HUES48 (cell line): ENCODE data around the gene DDB1.
A peak's percentile ranks its signal among the peaks of the same experiment; 100 is the strongest.

Experiments used
- H3K27ac ChIP-seq: one replicate; pipeline ENCODE4 v1.7.0; 2013; ENCODE audit warnings: low read depth, low read length, inconsistent platforms
- H3K27me3 ChIP-seq: 2 replicates; pipeline ENCODE4 v1.6.1; 2013; ENCODE audit warnings: mild to moderate bottlenecking, low read length; ENCODE audit not compliant: control insufficient read depth, insufficient read depth
- H3K36me3 ChIP-seq: 2 replicates; pipeline ENCODE4 v1.6.1; 2013; ENCODE audit warnings: low read length; ENCODE audit not compliant: control insufficient read depth, insufficient read depth
- H3K4me1 ChIP-seq: 2 replicates; pipeline ENCODE4 v1.6.1; 2013; ENCODE audit warnings: mild to moderate bottlenecking, low read length; ENCODE audit not compliant: control insufficient read depth, insufficient read depth
- H3K4me3 ChIP-seq: 2 replicates; pipeline ENCODE4 v1.5.1; 2013; ENCODE audit warnings: mild to moderate bottlenecking, low read depth, low read length
- H3K9ac ChIP-seq: 2 replicates; pipeline ENCODE4 v1.6.1; 2013; ENCODE audit warnings: mild to moderate bottlenecking, low read depth, low read length, moderate library complexity
- H3K9me3 ChIP-seq: 2 replicates; pipeline ENCODE4 v1.6.1; 2013; ENCODE audit warnings: low read length; ENCODE audit not compliant: control insufficient read depth, insufficient read depth

DDB1 gene

DNA sequence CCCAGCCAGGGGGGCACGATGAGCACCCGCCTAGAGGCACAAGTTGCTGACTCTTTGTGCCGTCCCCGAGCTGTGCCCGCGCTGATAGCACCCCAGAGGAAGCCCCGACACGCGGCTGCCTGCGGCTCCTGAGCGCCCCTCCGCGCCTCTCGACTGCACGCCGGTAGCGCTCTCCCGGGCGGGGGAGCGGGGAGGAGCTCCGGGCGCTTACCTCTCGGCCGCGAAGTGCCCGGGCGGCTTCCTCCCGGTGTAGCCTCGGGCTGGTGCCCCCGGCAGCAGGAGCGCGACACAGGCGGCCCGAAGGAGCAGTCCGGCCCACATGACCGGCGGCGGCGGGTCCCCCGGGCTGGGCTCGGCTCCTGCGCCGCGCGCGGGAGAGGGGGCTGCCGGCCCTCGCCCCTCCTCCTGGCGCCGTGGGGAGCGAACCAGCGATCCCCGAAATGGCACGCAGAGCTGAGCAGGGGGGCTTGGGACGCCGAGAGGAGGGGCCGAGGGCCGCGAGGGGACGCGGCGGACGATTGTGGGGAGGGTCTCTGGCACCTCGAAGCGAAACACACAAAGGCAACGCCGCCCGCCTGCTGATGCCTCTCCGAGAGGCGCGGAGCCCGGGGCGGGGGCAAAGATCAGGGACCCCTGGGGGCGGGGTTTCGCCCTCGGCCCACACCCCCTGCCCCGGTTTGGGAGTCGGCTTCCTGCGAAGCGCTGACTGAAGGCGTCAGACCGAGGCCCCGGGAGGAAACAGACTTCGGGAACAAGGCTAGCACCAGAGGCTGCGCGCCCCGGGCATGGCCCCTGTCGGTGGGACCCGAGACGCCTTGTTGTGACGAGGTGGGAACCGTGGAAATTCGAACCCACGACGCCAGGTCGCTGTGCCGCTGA lies 37.9 kb downstream of the DDB1 start, which contains the start of gene VWCE:
Gene VWCE (minus strand): TSS at position 600 of the 879 bp plus-strand sequence. CDS start 279 bp downstream, at position 321.
- Histone ChIP-seq H3K27me3 (peaks cover 11% of the 10 kb centered on the region), H3K4me1 (peaks cover 17% of the 10 kb centered on the region; the same call in 1 of the 2 replicates), H3K36me3 (peaks cover 32% of the 10 kb centered on the region), H3K27ac (peak within 1 kb of the TSS; percentile 55), H3K9me3 (no peaks in the 10 kb centered on the region), H3K9ac (peak within 1 kb of the TSS; percentile 89), H3K4me3 (peak within 1 kb of the TSS; percentile 91)

DNA sequence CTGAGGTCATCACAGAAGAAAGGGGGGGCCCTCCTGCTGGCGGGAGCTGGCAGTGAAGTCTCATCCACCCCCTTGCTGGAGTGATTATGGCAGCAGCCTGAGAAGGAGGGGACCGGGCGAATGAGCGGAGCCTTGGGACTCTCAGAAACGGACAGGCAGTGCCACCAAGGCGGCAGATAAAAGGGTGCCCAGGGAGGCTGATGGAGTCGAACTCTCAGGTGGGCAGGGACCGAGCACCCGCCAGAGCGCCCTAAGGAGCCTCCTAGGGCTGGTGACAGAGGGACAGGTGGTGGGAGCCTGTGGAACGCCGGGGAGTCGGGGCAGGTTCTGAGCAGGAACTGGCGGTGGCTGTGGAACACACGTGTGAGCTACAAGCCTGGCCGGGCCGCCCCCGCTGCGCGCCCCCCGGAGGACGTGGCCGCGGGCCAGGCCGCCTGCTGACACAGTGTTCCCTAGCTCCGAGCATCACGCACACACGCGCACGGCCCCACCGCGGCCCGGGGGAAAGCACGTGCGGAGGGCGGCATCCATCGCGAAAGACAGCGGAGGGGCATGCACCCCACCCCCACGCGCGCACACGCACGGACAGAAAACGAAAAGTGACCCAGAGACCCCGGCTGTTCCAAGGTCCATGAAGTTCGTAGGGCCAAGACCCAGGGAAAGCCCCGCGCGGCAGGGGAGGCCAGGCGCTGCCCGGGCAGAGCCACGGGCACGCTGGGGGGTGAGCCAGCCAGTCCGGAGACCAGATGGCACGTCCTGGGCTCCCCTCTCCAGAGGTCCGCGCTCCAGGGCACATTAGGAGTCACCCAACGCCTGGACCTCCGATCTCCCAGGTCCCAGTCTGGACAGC lies 38.8 kb downstream of the DDB1 start:
- H3K36me3 ChIP-seq = peaks cover 23% of the 10 kb centered on the region
- peak overlapping the region; percentile 89 for H3K9ac ChIP-seq
- H3K4me3 ChIP-seq = peak overlapping the region; percentile 91
- H3K9me3 ChIP-seq = no peaks in the 10 kb centered on the region
- H3K4me1 ChIP-seq = peaks cover 17% of the 10 kb centered on the region; the same call in 1 of the 2 replicates
- peaks cover 11% of the 10 kb centered on the region for H3K27me3 ChIP-seq
- peak overlapping the region; percentile 55 for H3K27ac ChIP-seq

DNA sequence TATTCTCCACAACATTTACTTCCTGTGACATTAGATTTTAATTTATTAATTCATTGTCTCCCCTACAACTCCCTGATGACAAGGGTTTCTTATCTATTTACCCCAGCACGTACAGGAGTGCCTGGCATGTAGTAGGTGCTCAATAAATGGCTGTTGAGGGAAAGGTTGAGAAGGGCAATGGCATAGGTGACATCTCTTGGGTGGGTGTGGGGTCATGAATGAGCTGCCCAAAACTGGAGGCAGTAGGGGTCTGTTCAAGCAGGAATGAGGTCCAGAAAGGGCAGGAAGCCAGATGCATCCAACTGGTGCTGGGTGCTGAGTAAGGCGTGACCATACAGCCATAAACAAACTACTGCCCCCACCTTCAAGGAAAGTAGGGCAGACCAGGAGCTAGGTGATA lies 40.5 kb downstream of the DDB1 start:
- Histone ChIP-seq H3K27ac (no peak overlapping the region), H3K9me3 (no peaks in the 10 kb centered on the region), H3K9ac (no peak overlapping the region), H3K4me1 (peaks cover 7% of the 10 kb centered on the region; the same call in 1 of the 2 replicates), H3K4me3 (no peak overlapping the region), H3K36me3 (peaks cover 16% of the 10 kb centered on the region), H3K27me3 (peaks cover 11% of the 10 kb centered on the region)

DNA sequence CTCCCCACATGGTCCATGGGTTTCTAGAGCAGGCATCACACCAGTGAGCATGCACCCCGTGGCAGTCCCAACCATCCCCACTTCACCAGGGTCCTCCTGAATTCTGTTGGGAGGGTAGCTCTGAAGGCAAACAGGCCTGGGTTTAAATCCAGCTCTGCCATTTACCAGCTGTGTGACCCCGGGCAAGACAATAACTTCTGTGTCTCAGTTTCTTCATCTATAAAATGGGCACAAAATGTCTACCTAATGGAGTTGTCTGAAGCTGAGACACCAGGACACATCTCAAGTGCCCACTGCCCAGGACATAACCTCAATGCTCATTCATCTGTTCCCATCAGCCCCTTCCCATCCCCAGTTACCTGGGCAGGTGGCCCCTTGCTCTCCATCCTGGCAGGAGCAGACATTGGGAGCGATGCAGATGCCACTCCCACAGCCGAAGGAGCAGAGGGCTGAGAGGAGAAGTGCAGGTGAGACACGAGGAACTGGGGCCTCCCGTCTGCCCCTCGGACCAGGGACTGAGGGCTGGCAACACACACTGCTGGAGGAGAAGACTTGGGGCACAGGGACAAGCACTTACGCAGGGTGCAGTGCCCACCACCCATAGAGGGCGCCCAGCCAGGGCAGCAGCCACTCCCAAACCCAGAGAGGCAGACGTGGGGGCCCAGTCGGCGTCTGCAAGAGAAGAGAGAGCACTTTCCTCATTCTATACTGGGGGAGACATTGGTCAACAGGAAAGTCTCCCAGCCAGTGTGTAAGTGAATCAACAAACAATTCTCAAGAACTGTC lies 41.8 kb downstream of the DDB1 start:
- Histone ChIP-seq H3K36me3 (peaks cover 16% of the 10 kb centered on the region), H3K9me3 (no peaks in the 10 kb centered on the region), H3K27ac (no peak overlapping the region), H3K27me3 (peaks cover 11% of the 10 kb centered on the region), H3K4me1 (peaks cover 7% of the 10 kb centered on the region; the same call in 1 of the 2 replicates), H3K4me3 (no peak overlapping the region), H3K9ac (no peak overlapping the region)

DNA sequence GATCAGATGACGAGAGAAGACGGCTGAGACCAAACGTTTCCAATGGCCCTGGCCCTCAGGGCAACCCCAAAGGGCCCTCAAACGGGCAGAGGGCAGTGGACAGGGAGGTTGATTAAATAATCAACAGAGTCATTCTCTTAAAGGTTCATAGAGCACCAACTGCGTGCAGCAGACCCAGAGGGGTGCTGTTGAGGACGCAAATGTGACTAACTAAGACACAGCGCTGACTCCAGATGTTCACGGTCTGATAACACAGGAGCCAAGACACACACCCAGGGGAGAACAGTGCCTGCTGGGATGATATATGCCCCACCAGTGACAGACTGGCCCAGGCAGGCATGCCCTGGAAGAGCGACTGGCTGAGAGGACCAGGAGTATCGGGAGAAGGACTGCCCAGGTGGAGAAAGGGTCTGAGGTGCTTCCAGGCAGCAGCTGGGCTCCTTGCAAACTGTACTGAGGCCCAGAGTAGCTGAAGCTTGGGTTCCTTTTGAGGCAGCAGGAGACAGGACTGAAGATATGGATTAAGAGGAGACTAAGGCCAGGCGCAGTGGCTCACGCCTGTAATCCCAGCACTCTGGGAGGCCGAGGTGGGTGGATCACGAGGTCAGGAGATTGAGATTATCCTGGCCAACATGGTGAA lies 45.4 kb downstream of the DDB1 start:
- H3K27me3 ChIP-seq = no peaks in the 10 kb centered on the region
- H3K9me3 ChIP-seq = no peaks in the 10 kb centered on the region
- no peaks in the 10 kb centered on the region for H3K4me1 ChIP-seq
- no peak overlapping the region for H3K9ac ChIP-seq
- H3K27ac ChIP-seq = no peak overlapping the region
- H3K4me3 ChIP-seq = no peak overlapping the region
- H3K36me3 ChIP-seq = peaks cover 43% of the 10 kb centered on the region

DNA sequence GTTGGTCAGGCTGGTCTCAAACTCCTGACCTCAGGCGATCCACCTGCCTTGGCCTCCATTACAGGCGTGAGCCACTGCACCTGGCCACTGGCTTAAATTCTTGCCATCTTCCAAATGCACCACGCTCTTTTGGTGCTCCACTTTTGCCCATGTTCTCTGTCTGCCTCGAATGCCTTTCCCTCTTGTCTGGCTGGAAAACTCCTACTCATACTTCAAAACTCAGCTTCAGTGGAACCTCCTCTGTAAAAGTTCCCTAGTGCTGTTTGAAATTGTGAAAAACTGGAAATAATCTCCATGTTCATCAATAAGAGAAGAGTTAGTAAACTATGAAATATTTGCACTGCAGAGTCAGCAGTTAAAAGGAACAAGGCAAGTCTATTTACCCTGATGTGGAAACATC lies 49.3 kb downstream of the DDB1 start:
- Histone ChIP-seq H3K4me1 (peaks cover 19% of the 10 kb centered on the region), H3K27me3 (no peaks in the 10 kb centered on the region), H3K36me3 (peaks cover 55% of the 10 kb centered on the region), H3K9me3 (no peaks in the 10 kb centered on the region), H3K9ac (no peak overlapping the region), H3K4me3 (no peak overlapping the region), H3K27ac (no peak overlapping the region)

DNA sequence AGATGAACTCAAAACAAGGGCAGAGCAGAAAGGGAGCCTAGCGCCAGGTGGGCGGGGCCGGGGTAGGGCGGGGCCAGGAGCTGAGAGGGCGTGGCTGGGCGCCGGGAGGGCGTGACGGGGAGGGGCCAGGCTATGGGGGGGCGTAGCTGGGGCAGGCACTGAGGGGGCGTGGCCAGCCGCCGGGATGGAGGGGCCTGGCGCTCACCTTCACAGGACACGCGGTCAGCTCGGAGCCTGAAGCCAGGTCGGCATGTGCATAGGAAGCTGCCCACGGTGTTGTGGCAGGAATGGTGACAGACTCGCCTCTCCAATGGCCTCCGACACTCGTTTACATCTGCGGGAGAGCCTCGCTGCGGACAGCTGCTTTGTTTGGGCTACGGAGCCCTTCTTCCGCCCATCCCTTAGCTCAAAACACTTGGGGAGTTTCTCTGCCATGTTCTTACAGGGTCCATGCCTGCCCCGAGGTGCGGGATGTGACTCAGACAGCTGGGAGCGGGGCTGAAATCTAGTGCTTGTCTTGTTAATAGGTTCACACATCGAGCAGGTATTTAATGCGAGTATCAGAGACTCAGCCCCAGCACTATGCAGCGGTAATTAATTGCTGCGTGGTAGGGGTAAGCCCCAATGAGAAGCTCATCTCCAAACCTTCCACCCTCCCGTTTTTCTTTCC lies 51.2 kb downstream of the DDB1 start:
- no peaks in the 10 kb centered on the region for H3K9me3 ChIP-seq
- peaks cover 19% of the 10 kb centered on the region for H3K4me1 ChIP-seq
- no peaks in the 10 kb centered on the region for H3K27me3 ChIP-seq
- peaks cover 58% of the 10 kb centered on the region for H3K36me3 ChIP-seq
- H3K27ac ChIP-seq = peak overlapping the region; percentile 59
- peak overlapping the region; percentile 40; the same call in 1 of the 2 replicates for H3K4me3 ChIP-seq
- no peak overlapping the region for H3K9ac ChIP-seq

DNA sequence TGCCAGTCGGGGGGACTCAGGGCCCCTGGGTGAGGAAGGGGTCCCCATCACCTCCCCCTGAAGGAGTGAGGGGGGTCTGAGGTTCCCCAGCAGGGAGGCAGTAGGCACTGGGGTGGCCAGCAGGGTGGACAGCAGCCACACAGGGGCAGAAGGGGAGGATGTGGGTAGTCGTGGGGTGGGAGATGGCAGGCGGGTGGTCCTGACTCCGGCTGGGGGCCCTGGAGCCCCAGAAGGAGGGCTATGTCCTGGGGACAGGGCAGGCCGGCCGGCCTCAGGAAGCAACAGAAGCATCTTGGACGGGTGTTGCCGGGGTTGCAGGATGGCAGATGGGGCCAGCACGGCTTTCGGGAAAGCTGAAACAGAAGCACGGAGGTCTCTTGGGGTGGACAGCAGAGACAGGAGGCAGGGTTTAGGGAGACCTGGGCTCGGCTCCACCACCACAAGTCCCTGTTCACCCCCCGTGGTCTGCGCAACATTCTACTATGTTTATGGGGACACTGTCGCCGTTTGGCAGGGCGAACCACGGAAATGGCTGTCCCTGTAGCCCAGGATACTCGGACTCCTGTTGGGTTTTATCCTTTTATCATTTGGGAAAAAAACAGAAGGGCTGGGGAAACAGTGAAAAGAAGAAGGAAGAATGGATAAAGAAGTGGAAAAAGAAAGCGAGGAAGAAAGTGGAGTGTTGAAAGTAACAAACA lies 51.9 kb downstream of the DDB1 start:
- Histone ChIP-seq H3K27me3 (no peaks in the 10 kb centered on the region), H3K4me1 (peaks cover 19% of the 10 kb centered on the region), H3K9ac (no peak overlapping the region), H3K9me3 (no peaks in the 10 kb centered on the region), H3K36me3 (peaks cover 55% of the 10 kb centered on the region), H3K4me3 (no peak overlapping the region), H3K27ac (no peak overlapping the region)

DNA sequence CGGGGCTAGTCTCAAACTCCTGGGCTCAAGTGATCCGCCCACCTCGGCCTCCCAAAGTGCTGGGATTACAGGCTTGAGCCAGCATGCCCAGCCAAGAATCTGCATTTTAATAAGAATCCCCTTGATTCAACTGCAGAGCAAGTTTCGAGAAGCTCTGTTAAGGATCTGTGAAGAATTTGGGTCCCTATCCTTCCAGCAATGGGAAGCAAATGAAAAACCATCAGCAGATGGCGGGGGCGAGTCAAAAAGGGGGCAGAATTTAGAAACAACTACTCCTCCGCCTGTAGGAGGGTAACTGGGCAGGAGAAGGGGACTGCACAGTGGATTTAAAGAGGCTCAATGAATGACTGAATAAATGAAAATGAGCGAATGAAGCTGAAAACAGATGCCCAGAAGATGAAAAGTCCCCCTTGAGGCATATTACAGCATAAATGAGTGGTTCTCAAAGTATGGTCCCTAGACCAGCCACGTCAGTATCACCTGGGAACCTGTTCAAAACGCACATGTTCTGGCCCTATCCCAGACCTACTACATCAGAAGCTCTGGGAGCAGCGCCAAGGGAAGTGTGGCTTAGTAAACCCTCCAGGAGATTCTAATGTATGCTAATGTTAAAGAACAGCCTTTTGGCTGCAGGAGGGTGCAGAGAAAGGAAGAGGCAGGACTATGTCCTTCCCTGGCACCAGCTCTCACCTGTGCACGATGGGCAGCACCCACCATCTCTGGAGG lies 52.8 kb downstream of the DDB1 start:
- Histone ChIP-seq H3K27ac (no peak overlapping the region), H3K9ac (no peak overlapping the region), H3K27me3 (no peaks in the 10 kb centered on the region), H3K4me3 (no peak overlapping the region), H3K9me3 (no peaks in the 10 kb centered on the region), H3K36me3 (peaks cover 54% of the 10 kb centered on the region), H3K4me1 (peaks cover 19% of the 10 kb centered on the region)
